NCI-H2171 (cell line): ENCODE data around the gene RDH13.
"Not testable (repeated sequence)": the region's sequence is repeated elsewhere in the genome, so short reads cannot be mapped to it uniquely, and the experiment has no call there.

Experiments used
- DNase-seq: peaks from one replicate; lab custom pipeline; 2025; lab: John Stamatoyannopoulos, UW

The RDH13 gene

GRCh38 chr19:55044771-55045716 is 17.9 kb downstream of the RDH13 start:
- no peak for DNase-seq

- DNase-seq: no peak
Measured at GRCh38 chr19:55044286-55044685, 18.7 kb downstream of the RDH13 start.

- DNase-seq: no peak
Measured at GRCh38 chr19:55042688-55043087, 20.3 kb downstream of the RDH13 start.

GRCh38 chr19:55042344-55042678 is 20.6 kb downstream of the RDH13 start:
- DNase-seq: no peak

GRCh38 chr19:55041627-55042343 is 21.2 kb downstream of the RDH13 start:
- DNase-seq: no peak

- DNase-seq: no peak
Measured at GRCh38 chr19:55041244-55041626, 21.7 kb downstream of the RDH13 start.

- DNase-seq: not testable (repeated sequence)
Measured at GRCh38 chr19:55040654-55041053, 22.3 kb downstream of the RDH13 start.

- DNase-seq: not testable (repeated sequence)
Measured at GRCh38 chr19:55037603-55038002, 25.3 kb downstream of the RDH13 start.

GRCh38 chr19:55036058-55036457 is 26.9 kb downstream of the RDH13 start:
- no peak for DNase-seq

- DNase-seq: no peak
Measured at GRCh38 chr19:55034751-55035150, 28.2 kb downstream of the RDH13 start.

- not testable (repeated sequence) for DNase-seq
Measured at GRCh38 chr19:55032976-55033643, 29.8 kb downstream of the RDH13 start.

GRCh38 chr19:55032170-55032800 is 30.7 kb downstream of the RDH13 start:
- DNase-seq: no peak

GRCh38 chr19:55031178-55031577 is 31.8 kb downstream of the RDH13 start:
- DNase-seq: no peak

- no peak for DNase-seq
Measured at GRCh38 chr19:55028757-55029156, 34.2 kb downstream of the RDH13 start.

- peak; percentile 14 for DNase-seq
Measured at GRCh38 chr19:55027472-55028337, 35.2 kb downstream of the RDH13 start.

- not testable (repeated sequence) for DNase-seq
Measured at GRCh38 chr19:55027140-55027471, 35.8 kb downstream of the RDH13 start.

- no peak for DNase-seq
Measured at GRCh38 chr19:55024111-55024510, 38.8 kb downstream of the RDH13 start.

GRCh38 chr19:55020351-55020750 is 42.6 kb downstream of the RDH13 start:
- DNase-seq: not testable (repeated sequence)

- no peak for DNase-seq
Measured at GRCh38 chr19:55018633-55019032, 44.3 kb downstream of the RDH13 start.

- DNase-seq: no peak
Measured at GRCh38 chr19:55018216-55018615, 44.7 kb downstream of the RDH13 start.

GRCh38 chr19:55016017-55016416 is 46.9 kb downstream of the RDH13 start:
- DNase-seq: no peak
